ENCODE results near the gene LDB2. TPM values are rescaled to one million over a fixed set of nuclear protein-coding genes. Genes with fewer than 3 reads are reported as not detected.

The LDB2 gene
- total RNA-seq, 1 experiment from 2014 or later = not detected

GRCh38 chr4:16826406-16826910 is 72.0 kb downstream of the LDB2 start:
- intact Hi-C loops (cut with micrococcal nuclease) = no loop called here
- Histone ChIP-seq H3K9ac (ENCODE audit: low read length) (no peak overlapping the region), H3K9me2 (replicated peaks; ENCODE audit: low read length) (no peaks in the 10 kb centered on the region), H3F3A (ENCODE audit: low read length, unreplicated experiment) (no peaks in the 10 kb centered on the region), H3K36me3 (ENCODE audit: low read depth, low read length) (no peaks in the 10 kb centered on the region), H3K9me3 (ENCODE audit: low read length) (no peaks in the 10 kb centered on the region), H3K27me3 (ENCODE audit: low read length) (peaks cover 64% of the 10 kb centered on the region), H3K79me2 (ENCODE audit: low read length) (no peaks in the 10 kb centered on the region), H2AFZ (ENCODE audit: low read length) (no peak overlapping the region), H3K4me3 (ENCODE audit: low read length) (no peak overlapping the region), H3K4me1 (ENCODE audit: insufficient read depth, low read length) (no peaks in the 10 kb centered on the region), H4K20me1 (ENCODE audit: low read length) (no peaks in the 10 kb centered on the region), H3K27ac (ENCODE audit: low read length) (no peak overlapping the region), H3K4me2 (ENCODE audit: low read length) (no peak overlapping the region)
- TF ChIP-seq EZH2phosphoT487 (IDR thresholded peaks at IDR 0.05; ENCODE audit: borderline replicate concordance, low read length) (no peak), EZH2 (IDR thresholded peaks at IDR 0.05; ENCODE audit: low read length, unreplicated experiment) (no peak)
- TF ChIP-seq, protein P1, sequence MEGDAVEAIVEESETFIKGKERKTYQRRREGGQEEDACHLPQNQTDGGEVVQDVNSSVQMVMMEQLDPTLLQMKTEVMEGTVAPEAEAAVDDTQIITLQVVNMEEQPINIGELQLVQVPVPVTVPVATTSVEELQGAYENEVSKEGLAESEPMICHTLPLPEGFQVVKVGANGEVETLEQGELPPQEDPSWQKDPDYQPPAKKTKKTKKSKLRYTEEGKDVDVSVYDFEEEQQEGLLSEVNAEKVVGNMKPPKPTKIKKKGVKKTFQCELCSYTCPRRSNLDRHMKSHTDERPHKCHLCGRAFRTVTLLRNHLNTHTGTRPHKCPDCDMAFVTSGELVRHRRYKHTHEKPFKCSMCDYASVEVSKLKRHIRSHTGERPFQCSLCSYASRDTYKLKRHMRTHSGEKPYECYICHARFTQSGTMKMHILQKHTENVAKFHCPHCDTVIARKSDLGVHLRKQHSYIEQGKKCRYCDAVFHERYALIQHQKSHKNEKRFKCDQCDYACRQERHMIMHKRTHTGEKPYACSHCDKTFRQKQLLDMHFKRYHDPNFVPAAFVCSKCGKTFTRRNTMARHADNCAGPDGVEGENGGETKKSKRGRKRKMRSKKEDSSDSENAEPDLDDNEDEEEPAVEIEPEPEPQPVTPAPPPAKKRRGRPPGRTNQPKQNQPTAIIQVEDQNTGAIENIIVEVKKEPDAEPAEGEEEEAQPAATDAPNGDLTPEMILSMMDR (conservative IDR thresholded peaks at IDR 0.05; ENCODE audit: low read depth, low read length) = no peak
- ATAC-seq (no peak), DNase-seq (no peak)
- ChIA-PET POLR2A (ENCODE audit: unreplicated experiment) (no interaction called here), CTCF (no interaction called here)
- no TSS peak for BruUV-seq (replicated peaks)

- no peak overlapping the region for H3K4me3 ChIP-seq (ENCODE audit: low read length)
- H3K27me3 ChIP-seq (ENCODE audit: low read length) = peaks cover 61% of the 10 kb centered on the region
- POLR2A ChIA-PET (ENCODE audit: unreplicated experiment) = no interaction called here
- no peak overlapping the region for H3K9ac ChIP-seq (ENCODE audit: low read length)
- no peaks in the 10 kb centered on the region for H3K4me1 ChIP-seq (ENCODE audit: insufficient read depth, low read length)
- no peak overlapping the region for H2AFZ ChIP-seq (ENCODE audit: low read length)
- no peaks in the 10 kb centered on the region for H3F3A ChIP-seq (ENCODE audit: low read length, unreplicated experiment)
- no peak overlapping the region for H3K27ac ChIP-seq (ENCODE audit: low read length)
- no peaks in the 10 kb centered on the region for H3K79me2 ChIP-seq (ENCODE audit: low read length)
- CTCF ChIA-PET = no interaction called here
- H4K20me1 ChIP-seq (ENCODE audit: low read length) = no peaks in the 10 kb centered on the region
- TF ChIP-seq EZH2 (IDR thresholded peaks at IDR 0.05; ENCODE audit: low read length, unreplicated experiment) = no peak
- TF ChIP-seq, protein P1 (conservative IDR thresholded peaks at IDR 0.05; ENCODE audit: low read depth, low read length) = no peak
- TF ChIP-seq EZH2phosphoT487 (IDR thresholded peaks at IDR 0.05; ENCODE audit: borderline replicate concordance, low read length) = no peak
- no peaks in the 10 kb centered on the region for H3K9me3 ChIP-seq (ENCODE audit: low read length)
- intact Hi-C loops (cut with micrococcal nuclease) = no loop called here
- BruUV-seq (replicated peaks) = no TSS peak
- DNase-seq (no peak), ATAC-seq (no peak)
- H3K4me2 ChIP-seq (ENCODE audit: low read length) = no peak overlapping the region
- no peaks in the 10 kb centered on the region for H3K9me2 ChIP-seq (replicated peaks; ENCODE audit: low read length)
- H3K36me3 ChIP-seq (ENCODE audit: low read depth, low read length) = no peaks in the 10 kb centered on the region
Observed at GRCh38 chr4:16824278-16824806, 74.1 kb downstream of the LDB2 start.

- H3K36me3 ChIP-seq (ENCODE audit: low read depth, low read length) = no peaks in the 10 kb centered on the region
- H3K4me3 ChIP-seq (ENCODE audit: low read length) = no peak overlapping the region
- H3K79me2 ChIP-seq (ENCODE audit: low read length) = no peaks in the 10 kb centered on the region
- H3K9me3 ChIP-seq (ENCODE audit: low read length) = no peaks in the 10 kb centered on the region
- H3K4me1 ChIP-seq (ENCODE audit: insufficient read depth, low read length) = no peaks in the 10 kb centered on the region
- DNase-seq = no peak
- CTCF ChIA-PET = no interaction called here
- no TSS peak for BruUV-seq (replicated peaks)
- ATAC-seq = no peak
- no peak overlapping the region for H3K27ac ChIP-seq (ENCODE audit: low read length)
- H3K4me2 ChIP-seq (ENCODE audit: low read length) = no peak overlapping the region
- intact Hi-C loops (cut with micrococcal nuclease) = no loop called here
- no peaks in the 10 kb centered on the region for H4K20me1 ChIP-seq (ENCODE audit: low read length)
- no peak overlapping the region for H2AFZ ChIP-seq (ENCODE audit: low read length)
- no peak overlapping the region for H3K9ac ChIP-seq (ENCODE audit: low read length)
- H3K9me2 ChIP-seq (replicated peaks; ENCODE audit: low read length) = no peaks in the 10 kb centered on the region
- TF ChIP-seq, protein P1 (conservative IDR thresholded peaks at IDR 0.05; ENCODE audit: low read depth, low read length) = no peak
- no peak for TF ChIP-seq EZH2phosphoT487 (IDR thresholded peaks at IDR 0.05; ENCODE audit: borderline replicate concordance, low read length)
- TF ChIP-seq EZH2 (IDR thresholded peaks at IDR 0.05; ENCODE audit: low read length, unreplicated experiment) = no peak
- no peaks in the 10 kb centered on the region for H3F3A ChIP-seq (ENCODE audit: low read length, unreplicated experiment)
- H3K27me3 ChIP-seq (ENCODE audit: low read length) = peaks cover 40% of the 10 kb centered on the region; the same call in 1 of the 2 replicates
- POLR2A ChIA-PET (ENCODE audit: unreplicated experiment) = no interaction called here
Observed at GRCh38 chr4:16820329-16820728, 78.1 kb downstream of the LDB2 start.

Data from PC-3 (cell line).